B cell (primary cell): ENCODE results near the gene PTPRN2. TPM values are rescaled to one million over a fixed set of nuclear protein-coding genes. Genes with fewer than 3 reads are reported as not detected.
"Not testable (repeated sequence)": the region's sequence is repeated elsewhere in the genome, so short reads cannot be mapped to it uniquely, and the experiment has no call there.

Source experiments
- ATAC-seq: fragments of 200-7000 bp; cut with Tn5 transposase; one replicate; pipeline ENCODE4 v1.10.0; 2021; ENCODE audit warnings: low read depth, mild to moderate bottlenecking, moderate number of reproducible peaks, moderate library complexity
- CTCF ChIA-PET: fragments of 350-600 bp; sonication (Branson Sonifier 250); formaldehyde crosslinking; loops from one replicate; lab custom pipeline; 2021; ENCODE audit warnings: antibody characterized with exemption, inconsistent platforms; lab: Charles Lee
- POLR2A ChIA-PET: fragments of 350-600 bp; sonication (Branson Sonifier 250); formaldehyde crosslinking; loops from one replicate; lab custom pipeline; 2021; ENCODE audit warnings: antibody characterized with exemption; lab: Charles Lee
- DNase-seq: peaks from one replicate; pipeline ENCODE4 v3.0.0; 2013
- H2AFZ ChIP-seq: 2 replicates; pipeline ENCODE4 v1.6.1; 2012; ENCODE audit warnings: mild to moderate bottlenecking, low read depth, low read length; ENCODE audit not compliant: insufficient read depth, poor library complexity, severe bottlenecking
- H3K27ac ChIP-seq, 2 donors: 1 replicate in 1 of 2; 2 replicates in 1 of 2; pipeline ENCODE4 v1.5.1; 2012 to 2013; ENCODE audit warnings: low read length in 2 of 2, mild to moderate bottlenecking in 2 of 2, moderate library complexity in 1 of 2
- H3K27me3 ChIP-seq, 4 experiments: fragments of 200-600 bp in 1 of 4; sonication (generic) in 1 of 4; replicated peaks in 1 of 4; 1 replicate in 2 of 4; 2 replicates in 2 of 4; pipeline versions ENCODE4 v1.6.1 to v1.7.0; 2013 to 2016; ENCODE audit warnings: low read length in 3 of 4, mild to moderate bottlenecking in 2 of 4, mixed read lengths in 1 of 4, moderate library complexity in 1 of 4; ENCODE audit not compliant: insufficient read depth in 4 of 4, control insufficient read depth in 3 of 4; ENCODE audit errors: control extremely low read depth in 1 of 4
- H3K36me3 ChIP-seq, 2 experiments: replicated peaks in 1 of 2; 1 replicate in 1 of 2; 2 replicates in 1 of 2; pipeline versions ENCODE4 v1.6.1 to v1.7.1; 2013; ENCODE audit warnings: low read length in 1 of 2; ENCODE audit not compliant: insufficient read depth in 2 of 2, control insufficient read depth in 1 of 2; ENCODE audit errors: control extremely low read depth in 1 of 2, extremely low read depth in 1 of 2
- H3K4me1 ChIP-seq, 2 donors: fragments of 200-600 bp in 1 of 2; sonication (generic) in 1 of 2; 1 replicate in 1 of 2; 2 replicates in 1 of 2; pipeline versions ENCODE4 v1.5.1 to v1.6.1; 2013 to 2017; ENCODE audit warnings: low read length in 2 of 2; ENCODE audit not compliant: control insufficient read depth in 2 of 2, insufficient read depth in 2 of 2
- H3K4me2 ChIP-seq: replicated peaks from 2 replicates; pipeline ENCODE3; 2012; ENCODE audit warnings: mild to moderate bottlenecking, low read depth, low read length; ENCODE audit not compliant: poor library complexity, severe bottlenecking
- H3K4me3 ChIP-seq, 5 experiments: fragments of 200-600 bp in 1 of 5; sonication (generic) in 1 of 5; 1 replicate in 3 of 5; 2 replicates in 2 of 5; pipeline versions ENCODE4 v1.5.1 to v1.7.0; 2011 to 2016; ENCODE audit warnings: low read length in 4 of 5, mild to moderate bottlenecking in 4 of 5, low read depth in 2 of 5, control low read depth in 1 of 5, moderate library complexity in 1 of 5; ENCODE audit not compliant: insufficient read depth in 1 of 5; ENCODE audit errors: control extremely low read depth in 1 of 5, extremely low read depth in 1 of 5
- H3K79me2 ChIP-seq: fragments of 200-600 bp; sonication (generic); one replicate; pipeline ENCODE4 v1.6.0; 2016; ENCODE audit warnings: low read length; ENCODE audit not compliant: control insufficient read depth, insufficient read depth
- H3K9ac ChIP-seq: fragments of 200-600 bp; sonication (generic); 2 replicates; pipeline ENCODE4 v1.6.1; 2017; ENCODE audit warnings: mild to moderate bottlenecking, low read length, moderate library complexity
- H3K9me3 ChIP-seq, 3 donors: one replicate each; pipeline versions ENCODE4 v1.6.1 to v1.7.1; 2013; ENCODE audit warnings: low read length in 2 of 3; ENCODE audit not compliant: control insufficient read depth in 2 of 3, insufficient read depth in 1 of 3; ENCODE audit errors: control extremely low read depth in 1 of 3
- H4K20me1 ChIP-seq: 2 replicates; pipeline ENCODE4 v1.6.0; 2012; ENCODE audit warnings: mild to moderate bottlenecking, low read length; ENCODE audit not compliant: insufficient read depth, control insufficient read depth, poor library complexity, severe bottlenecking
- H3K27ac Mint-ChIP-seq: one replicate; pipeline ENCODE4 v1.8.0; 2021; ENCODE audit warnings: mixed read lengths
- H3K27me3 Mint-ChIP-seq: one replicate; pipeline ENCODE4 v1.8.0; 2021; ENCODE audit warnings: mixed read lengths
- H3K4me1 Mint-ChIP-seq: one replicate; pipeline ENCODE4 v1.8.0; 2021; ENCODE audit warnings: mixed read lengths
- H3K4me3 Mint-ChIP-seq: one replicate; pipeline ENCODE4 v1.8.0; 2021; ENCODE audit warnings: mixed read lengths
- H3K9me3 Mint-ChIP-seq: one replicate; pipeline ENCODE4 v1.8.0; 2022; ENCODE audit warnings: mixed read lengths; ENCODE audit not compliant: insufficient read depth
- CTCF ChIP-seq: fragments of 200-600 bp; IDR thresholded peaks from one replicate; pipeline ENCODE4 v1.8.0; 2022; ENCODE audit warnings: antibody characterized with exemption, mild to moderate bottlenecking
- EZH2 ChIP-seq: IDR thresholded peaks from 2 replicates; pipeline ENCODE4 v1.6.1; 2012; ENCODE audit warnings: borderline replicate concordance, low read depth, mild to moderate bottlenecking, moderate library complexity, low read length; ENCODE audit not compliant: insufficient read depth, poor library complexity, severe bottlenecking
- WGBS: methylation state at CpG from one replicate; pipeline ENCODE4 v1.1.5; 2013; ENCODE audit warnings: missing lambda C conversion rate; ENCODE audit not compliant: insufficient coverage; 5-methylcytosine and 5-hydroxymethylcytosine counted together
- intact Hi-C: fragments of 100-400 bp; cut with micrococcal nuclease; formaldehyde crosslinking; loops from one replicate; pipeline ENCODE4 v1.10.0; 2022
- polyA plus RNA-seq: library from polyadenylated mRNA; depleted of rRNA; stranded (reverse); fragments of >200 nt; gene quantifications from 2 replicates; pipeline ENCODE4 v1.2.3, GENCODE V29; 2012
- total RNA-seq, 2 donors: library from RNA; stranded (reverse); fragments of 120-200 nt in 1 of 2; gene quantifications; 1 replicate in 1 of 2; 2 replicates in 1 of 2; pipeline versions ENCODE4 v1.2.3 to v1.2.4, GENCODE V29; 2013 to 2022

The PTPRN2 gene
- total and polyA plus RNA-seq, 2 donors (not counting 1 experiment from before 2014, with no cell fraction given) = 2.0 to 5.0 TPM

DNA sequence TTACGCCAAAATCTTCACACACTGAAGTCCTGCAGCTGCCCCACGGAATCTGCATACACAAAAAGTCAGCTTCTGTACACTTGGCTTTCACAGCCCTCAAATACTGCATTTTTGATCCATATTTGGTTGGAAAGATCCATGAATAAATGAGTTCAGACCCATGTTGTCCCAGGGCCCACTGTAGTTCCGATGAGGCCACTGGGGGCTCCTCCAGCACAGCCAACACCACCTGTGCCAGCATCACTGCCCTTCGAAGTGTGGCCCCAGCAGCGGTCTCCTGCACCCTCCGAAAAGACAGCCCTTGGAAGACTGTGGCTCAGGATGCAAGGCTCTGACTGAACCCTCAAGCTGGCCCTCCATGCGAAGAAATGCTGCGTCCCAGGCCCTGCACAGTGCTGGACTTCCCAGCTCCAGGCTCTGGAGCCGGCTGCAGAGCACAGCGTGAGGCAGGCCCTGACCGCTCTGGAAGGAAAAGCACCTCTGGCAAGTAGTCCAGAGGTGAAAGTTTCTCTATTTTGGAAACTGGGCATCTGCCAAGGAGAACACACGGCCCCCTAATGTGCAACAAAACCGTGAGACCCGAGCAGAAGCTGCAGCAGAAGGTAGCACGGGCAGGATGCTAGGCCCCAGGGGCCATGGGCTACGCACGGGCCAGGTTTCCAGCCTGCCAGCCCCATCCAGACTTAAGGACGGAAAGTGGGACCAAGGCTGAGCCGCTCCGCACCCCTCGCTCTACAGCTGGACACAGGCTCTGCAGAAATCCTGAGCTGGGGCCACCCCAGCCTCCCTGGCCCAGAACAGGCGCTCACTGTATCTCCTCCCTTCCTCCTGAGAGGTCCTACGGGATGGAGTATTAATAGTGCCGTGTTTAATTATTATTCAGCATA lies 62.6 kb downstream of the PTPRN2 start:
- 91% methylated on average over 22 of the region's 24 CpGs for WGBS
- Mint-ChIP-seq H3K4me3 (no peak overlapping the region), H3K9me3 (no peaks in the 10 kb centered on the region), H3K27ac (no peak overlapping the region), H3K4me1 (no peaks in the 10 kb centered on the region), H3K27me3 (no peaks in the 10 kb centered on the region)
- no peaks in the 10 kb centered on the region for H3K4me1 ChIP-seq
- TF ChIP-seq EZH2 (no peak), CTCF (no peak)
- no peaks in the 10 kb centered on the region for H3K79me2 ChIP-seq
- no peak overlapping the region for H3K27ac ChIP-seq
- no peak overlapping the region for H3K9ac ChIP-seq
- H3K4me2 ChIP-seq = no peak overlapping the region
- H4K20me1 ChIP-seq = no peaks in the 10 kb centered on the region
- no peak for DNase-seq
- H3K27me3 ChIP-seq = no peaks in the 10 kb centered on the region
- H3K36me3 ChIP-seq = no peaks in the 10 kb centered on the region
- ChIA-PET POLR2A (no interaction called here), CTCF (no interaction called here)
- H3K9me3 ChIP-seq = peaks cover 0 to 21% (median 2%) of the 10 kb centered on the region in 3 donors
- no peak for ATAC-seq
- no peak overlapping the region for H3K4me3 ChIP-seq
- H2AFZ ChIP-seq = no peak overlapping the region
- intact Hi-C loops = no loop called here

GRCh38 chr7:158524286-158524685 lies 63.3 kb downstream of the PTPRN2 start:
- intact Hi-C loops, H3K27ac Mint-ChIP-seq, H3K4me1 ChIP-seq, DNase-seq, H3K79me2 ChIP-seq, H4K20me1 ChIP-seq, H3K4me3 Mint-ChIP-seq, H2AFZ ChIP-seq, H3K4me1 Mint-ChIP-seq, POLR2A ChIA-PET, H3K9ac ChIP-seq, H3K4me2 ChIP-seq, H3K4me3 ChIP-seq, ATAC-seq, H3K27me3 ChIP-seq, H3K27ac ChIP-seq, H3K36me3 ChIP-seq, H3K27me3 Mint-ChIP-seq, CTCF ChIA-PET, H3K9me3 Mint-ChIP-seq: not testable (repeated sequence)
- WGBS = 80% methylated on average over 11 of the region's 14 CpGs
- H3K9me3 ChIP-seq = peaks cover 0 to 21% (median 2%) of the 10 kb centered on the region in 3 donors

- H3K4me3 ChIP-seq, H3K9ac ChIP-seq, H3K79me2 ChIP-seq, H3K27me3 ChIP-seq, ATAC-seq, DNase-seq, H3K9me3 Mint-ChIP-seq, H3K27ac ChIP-seq, H3K36me3 ChIP-seq, H3K4me1 Mint-ChIP-seq, H3K27me3 Mint-ChIP-seq, H3K4me1 ChIP-seq, H2AFZ ChIP-seq, intact Hi-C loops, H3K4me3 Mint-ChIP-seq, H3K4me2 ChIP-seq, CTCF ChIA-PET, H3K27ac Mint-ChIP-seq, POLR2A ChIA-PET, H4K20me1 ChIP-seq: not testable (repeated sequence)
- H3K9me3 ChIP-seq = peaks cover 0 to 21% (median 2%) of the 10 kb centered on the region in 3 donors
- WGBS = no CpG with 5 or more reads among the region's 11 CpGs
These were observed 63.7 kb downstream of the PTPRN2 start for GRCh38 chr7:158523877-158524276.
